Activated B cell treated with CpG ODN at 0.5 μM for 24 hours (primary cell): Measurements from ENCODE around the gene ZBTB33. TPM values are rescaled to one million over a fixed set of nuclear protein-coding genes. Genes with fewer than 3 reads are reported as not detected.

Experiments
- ATAC-seq: fragments of 200-7000 bp; cut with Tn5 transposase; one replicate; pipeline ENCODE4 v1.10.0; 2021; ENCODE audit warnings: low read depth, mild to moderate bottlenecking, moderate library complexity
- CTCF ChIA-PET: fragments of 350-600 bp; sonication (Branson Sonifier 250); formaldehyde crosslinking; loops from one replicate; lab custom pipeline; 2021; ENCODE audit warnings: antibody characterized with exemption; lab: Charles Lee
- POLR2A ChIA-PET: fragments of 350-600 bp; sonication (Branson Sonifier 250); formaldehyde crosslinking; loops from one replicate; lab custom pipeline; 2021; ENCODE audit warnings: antibody characterized with exemption; lab: Charles Lee
- DNase-seq: peaks from one replicate; pipeline ENCODE4 v3.0.0; 2022
- H3K27ac Mint-ChIP-seq: one replicate; pipeline ENCODE4 v1.8.0; 2020; ENCODE audit warnings: mixed read lengths
- H3K27me3 Mint-ChIP-seq: one replicate; pipeline ENCODE4 v1.8.0; 2021; ENCODE audit warnings: mixed read lengths
- H3K36me3 Mint-ChIP-seq: one replicate; pipeline ENCODE4 v1.8.0; 2021; ENCODE audit warnings: low read depth, mixed read lengths
- H3K4me1 Mint-ChIP-seq: one replicate; pipeline ENCODE4 v1.8.0; 2021; ENCODE audit warnings: mixed read lengths
- H3K4me3 Mint-ChIP-seq: one replicate; pipeline ENCODE4 v1.8.0; 2020; ENCODE audit warnings: mild to moderate bottlenecking, mixed read lengths
- H3K9me3 Mint-ChIP-seq: one replicate; pipeline ENCODE4 v1.8.0; 2020; ENCODE audit warnings: mixed read lengths
- intact Hi-C: fragments of 100-400 bp; cut with micrococcal nuclease; formaldehyde crosslinking; loops from one replicate; pipeline ENCODE4 v1.15.1; 2024
- total RNA-seq: library from RNA; stranded (reverse); gene quantifications from 2 replicates; pipeline ENCODE4 v1.2.3, GENCODE V29; 2022
- TF ChIP-seq, protein P1 (sequence below): fragments of 200-600 bp; IDR thresholded peaks from one replicate; pipeline ENCODE4 v1.8.0; 2022; ENCODE audit warnings: antibody characterized with exemption, mild to moderate bottlenecking

Gene ZBTB33
- total RNA-seq, 1 donor from 2014 or later = 17.4 TPM

DNA sequence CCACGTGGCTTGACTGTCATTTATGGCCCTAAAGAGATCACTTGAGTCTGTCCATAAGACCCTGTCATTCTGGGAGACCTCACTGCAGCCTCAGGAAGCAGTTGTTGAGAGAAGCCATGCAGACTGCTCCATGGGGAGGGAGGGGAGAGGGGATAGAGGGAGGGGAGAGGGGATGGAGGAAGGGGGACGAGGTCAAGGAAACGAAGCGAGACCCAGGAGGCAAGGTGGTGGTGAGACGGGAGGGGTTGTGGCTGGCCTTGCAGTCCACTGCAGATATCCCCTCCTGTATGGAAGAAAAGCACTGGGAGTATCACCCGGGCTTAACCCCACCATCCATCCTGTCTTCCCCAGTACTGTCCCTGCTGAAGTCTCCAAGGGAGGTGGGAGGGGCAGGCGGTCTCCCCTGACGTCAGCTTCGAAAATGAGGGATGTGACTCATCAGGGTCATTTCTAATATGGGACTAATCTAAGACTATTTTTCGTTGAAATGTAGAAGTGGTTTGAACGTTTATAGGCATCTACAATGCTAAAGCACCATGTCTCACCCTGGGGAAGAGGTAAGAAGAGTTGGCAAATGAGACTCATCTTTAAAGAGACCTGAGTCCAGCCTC, 55.0 kb downstream of the ZBTB33 start:
- Mint-ChIP-seq H3K9me3 (no peaks in the 10 kb centered on the region), H3K4me1 (peaks cover 49% of the 10 kb centered on the region), H3K4me3 (no peak overlapping the region), H3K27ac (no peak overlapping the region), H3K36me3 (peaks cover 2% of the 10 kb centered on the region), H3K27me3 (peaks cover 4% of the 10 kb centered on the region)
- ATAC-seq = no peak
- CTCF ChIA-PET = no interaction called here
- no peak for DNase-seq
- intact Hi-C loops = loop anchor here (10.0 kb wide), 1 partner anchor 449 kb away; no protein-coding TSS in a partner anchor
- TF ChIP-seq, protein P1, sequence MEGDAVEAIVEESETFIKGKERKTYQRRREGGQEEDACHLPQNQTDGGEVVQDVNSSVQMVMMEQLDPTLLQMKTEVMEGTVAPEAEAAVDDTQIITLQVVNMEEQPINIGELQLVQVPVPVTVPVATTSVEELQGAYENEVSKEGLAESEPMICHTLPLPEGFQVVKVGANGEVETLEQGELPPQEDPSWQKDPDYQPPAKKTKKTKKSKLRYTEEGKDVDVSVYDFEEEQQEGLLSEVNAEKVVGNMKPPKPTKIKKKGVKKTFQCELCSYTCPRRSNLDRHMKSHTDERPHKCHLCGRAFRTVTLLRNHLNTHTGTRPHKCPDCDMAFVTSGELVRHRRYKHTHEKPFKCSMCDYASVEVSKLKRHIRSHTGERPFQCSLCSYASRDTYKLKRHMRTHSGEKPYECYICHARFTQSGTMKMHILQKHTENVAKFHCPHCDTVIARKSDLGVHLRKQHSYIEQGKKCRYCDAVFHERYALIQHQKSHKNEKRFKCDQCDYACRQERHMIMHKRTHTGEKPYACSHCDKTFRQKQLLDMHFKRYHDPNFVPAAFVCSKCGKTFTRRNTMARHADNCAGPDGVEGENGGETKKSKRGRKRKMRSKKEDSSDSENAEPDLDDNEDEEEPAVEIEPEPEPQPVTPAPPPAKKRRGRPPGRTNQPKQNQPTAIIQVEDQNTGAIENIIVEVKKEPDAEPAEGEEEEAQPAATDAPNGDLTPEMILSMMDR = no peak
- POLR2A ChIA-PET = no interaction called here

DNA sequence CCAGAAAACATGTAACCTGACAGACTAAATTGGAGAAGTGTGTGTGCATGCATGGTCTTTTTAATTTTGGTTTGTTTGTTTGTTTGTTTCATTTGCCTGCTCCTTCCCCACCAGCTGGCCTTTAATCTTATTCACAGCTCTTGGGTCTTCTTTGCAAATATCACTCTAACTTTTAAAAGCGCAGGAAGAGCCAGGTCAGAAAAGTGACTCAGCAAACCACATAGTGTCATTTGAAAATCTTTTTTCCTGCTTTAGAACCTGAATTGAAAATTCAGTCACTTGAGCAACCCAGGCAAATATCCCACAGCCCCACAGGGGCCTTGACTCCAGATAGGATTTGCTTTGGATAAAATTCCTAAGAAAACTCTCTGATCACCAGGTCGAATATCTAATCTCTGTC, 56.0 kb downstream of the ZBTB33 start:
- CTCF ChIA-PET = no interaction called here
- no peaks in the 10 kb centered on the region for H3K9me3 Mint-ChIP-seq
- POLR2A ChIA-PET = no interaction called here
- H3K4me1 Mint-ChIP-seq = peaks cover 40% of the 10 kb centered on the region
- ATAC-seq (no peak), DNase-seq (no peak)
- intact Hi-C loops = loop anchor here (10.0 kb wide), 1 partner anchor 448 kb away; no protein-coding TSS in a partner anchor
- H3K27me3 Mint-ChIP-seq = peaks cover 4% of the 10 kb centered on the region
- peaks cover 2% of the 10 kb centered on the region for H3K36me3 Mint-ChIP-seq
- no peak overlapping the region for H3K27ac Mint-ChIP-seq
- H3K4me3 Mint-ChIP-seq = no peak overlapping the region
- TF ChIP-seq, protein P1 = no peak

Other genes with a start within 250 kb of the ZBTB33 start
- not detected in 2 replicates for gene RHOXF2B, start 173.1 kb upstream of the ZBTB33 start, total RNA-seq
- not detected in 2 replicates for gene RHOXF1, start 134.9 kb upstream of the ZBTB33 start, total RNA-seq
- gene RHOXF2, start 92.2 kb upstream of the ZBTB33 start, total RNA-seq = not detected in 2 replicates
- 0.18 and 0.51 TPM in 2 replicates for gene TMEM255A, start 60.6 kb downstream of the ZBTB33 start, total RNA-seq
- not detected in 2 replicates for gene ATP1B4, start 111.3 kb downstream of the ZBTB33 start, total RNA-seq
- 29.7 and 32.6 TPM in 2 replicates for gene LAMP2, start 218.5 kb downstream of the ZBTB33 start, total RNA-seq